Ascending aorta (tissue), 2 donors: ENCODE measurements around the gene RIT2. TPM values are rescaled to one million over a fixed set of nuclear protein-coding genes. Genes with fewer than 3 reads are reported as not detected.

Experiments
- DNase-seq, 2 donors: peaks; one replicate each; pipeline ENCODE4 v3.0.0-alpha.2; 2019; ENCODE audit warnings: low spot score in 2 of 2
- H3K27ac ChIP-seq, 2 donors: fragments of 200-600 bp; sonication (generic); one replicate each; pipeline ENCODE4 v1.5.1; 2016 to 2017; ENCODE audit warnings: mild to moderate bottlenecking in 1 of 2
- H3K27me3 ChIP-seq: fragments of 200-600 bp; sonication (generic); one replicate; pipeline ENCODE4 v1.5.1; 2017
- H3K36me3 ChIP-seq, 2 donors: fragments of 200-600 bp; sonication (generic); one replicate each; pipeline ENCODE4 v1.5.1; 2016
- H3K4me1 ChIP-seq, 2 donors: fragments of 200-600 bp; sonication (generic); one replicate each; pipeline ENCODE4 v1.5.1; 2016 to 2017; ENCODE audit warnings: mild to moderate bottlenecking in 1 of 2
- H3K4me3 ChIP-seq, 2 donors: fragments of 200-600 bp; sonication (generic); one replicate each; pipeline ENCODE4 v1.5.1; 2016 to 2017; ENCODE audit warnings: mild to moderate bottlenecking in 1 of 2
- H3K9me3 ChIP-seq, 2 donors: fragments of 200-600 bp; sonication (generic); one replicate each; pipeline ENCODE4 v1.5.1; 2016
- CTCF ChIP-seq, 3 experiments: fragments of 200-600 bp in 2 of 3; fragments of 450-650 bp in 1 of 3; sonication (generic) in 2 of 3; IDR thresholded peaks; one replicate each; pipeline ENCODE4 v1.5.1; 2016 to 2019; ENCODE audit warnings: antibody characterized with exemption in 3 of 3, mild to moderate bottlenecking in 1 of 3, moderate library complexity in 1 of 3
- intact Hi-C: fragments of 100-400 bp; cut with DNase I; formaldehyde crosslinking; loops from one replicate; pipeline ENCODE4 v1.15.1; 2023
- total RNA-seq: library from RNA; depleted of rRNA; stranded (reverse); fragments of >200 nt; gene quantifications from one replicate; pipeline ENCODE4 v1.1.0, GENCODE V29; 2016

The RIT2 gene
- total RNA-seq, 1 donor from 2014 or later = not detected

- intact Hi-C loops = no loop called here
- no peaks in the 10 kb centered on the region for H3K27me3 ChIP-seq
- H3K36me3 ChIP-seq = no peaks in the 10 kb centered on the region
- no peak overlapping the region for H3K4me3 ChIP-seq
- H3K4me1 ChIP-seq = no peaks in the 10 kb centered on the region
- H3K27ac ChIP-seq = no peak overlapping the region
- TF ChIP-seq CTCF (IDR thresholded peaks at IDR 0.05) = no peak
- DNase-seq = no peak
- no peaks in the 10 kb centered on the region for H3K9me3 ChIP-seq
Observed at GRCh38 chr18:42822711-42823110, 292.8 kb downstream of the RIT2 start.

GRCh38 chr18:42821492-42821891 is 294.0 kb downstream of the RIT2 start:
- DNase-seq = no peak

GRCh38 chr18:42814618-42815017 is 300.9 kb downstream of the RIT2 start:
- intact Hi-C loops = no loop called here

More at GRCh38 chr18:42821492-42821891, 294.0 kb downstream of the RIT2 start:
- intact Hi-C loops = no loop called here
- Histone ChIP-seq H3K36me3 (no peaks in the 10 kb centered on the region), H3K4me3 (no peak overlapping the region), H3K27me3 (no peaks in the 10 kb centered on the region), H3K9me3 (no peaks in the 10 kb centered on the region), H3K27ac (no peak overlapping the region), H3K4me1 (no peaks in the 10 kb centered on the region)
- TF ChIP-seq CTCF (IDR thresholded peaks at IDR 0.05) = no peak

GRCh38 chr18:42814184-42814583 is 301.3 kb downstream of the RIT2 start:
- no peaks in the 10 kb centered on the region for H3K27me3 ChIP-seq
- intact Hi-C loops = no loop called here

More at GRCh38 chr18:42814618-42815017, 300.9 kb downstream of the RIT2 start:
- H3K4me3 ChIP-seq = no peak overlapping the region
- no peak overlapping the region for H3K27ac ChIP-seq
- DNase-seq = no peak
- no peaks in the 10 kb centered on the region for H3K36me3 ChIP-seq
- H3K27me3 ChIP-seq = no peaks in the 10 kb centered on the region
- H3K9me3 ChIP-seq = no peaks in the 10 kb centered on the region
- no peaks in the 10 kb centered on the region for H3K4me1 ChIP-seq
- no peak for TF ChIP-seq CTCF (IDR thresholded peaks at IDR 0.05)

GRCh38 chr18:42813570-42813969 is 301.9 kb downstream of the RIT2 start:
- intact Hi-C loops = no loop called here
- TF ChIP-seq CTCF (IDR thresholded peaks at IDR 0.05) = no peak

More at GRCh38 chr18:42814184-42814583, 301.3 kb downstream of the RIT2 start:
- no peak for TF ChIP-seq CTCF (IDR thresholded peaks at IDR 0.05)
- H3K27ac ChIP-seq = no peak overlapping the region
- H3K9me3 ChIP-seq = no peaks in the 10 kb centered on the region
- no peaks in the 10 kb centered on the region for H3K4me1 ChIP-seq
- H3K36me3 ChIP-seq = no peaks in the 10 kb centered on the region
- DNase-seq = no peak
- H3K4me3 ChIP-seq = no peak overlapping the region

GRCh38 chr18:42807887-42808286 is 307.6 kb downstream of the RIT2 start:
- Histone ChIP-seq H3K27ac (no peak overlapping the region), H3K36me3 (no peaks in the 10 kb centered on the region), H3K4me3 (no peak overlapping the region), H3K9me3 (no peaks in the 10 kb centered on the region), H3K4me1 (no peaks in the 10 kb centered on the region), H3K27me3 (no peaks in the 10 kb centered on the region)
- no peak for TF ChIP-seq CTCF (IDR thresholded peaks at IDR 0.05)
- DNase-seq = no peak
- intact Hi-C loops = no loop called here

More at GRCh38 chr18:42813570-42813969, 301.9 kb downstream of the RIT2 start:
- Histone ChIP-seq H3K27me3 (no peaks in the 10 kb centered on the region), H3K4me1 (no peaks in the 10 kb centered on the region), H3K27ac (no peak overlapping the region), H3K9me3 (no peaks in the 10 kb centered on the region), H3K36me3 (no peaks in the 10 kb centered on the region), H3K4me3 (no peak overlapping the region)
- DNase-seq = no peak
